Panc1 (cell line): ENCODE data around the gene SPHKAP. TPM values are rescaled to one million over a fixed set of nuclear protein-coding genes. Genes with fewer than 3 reads are reported as not detected.

Source experiments
- ATAC-seq: fragments of 200-7000 bp; cut with Tn5 transposase; 2 replicates; pipeline ENCODE4 v1.9.1; 2020; ENCODE audit warnings: mild to moderate bottlenecking, moderate library complexity
- BruUV-seq: library from RNA; stranded (reverse); fragments of 400-500 nt; replicated peaks from 2 replicates; lab custom pipeline; 2021; lab: Mats Ljungman, UMichigan
- CTCF ChIA-PET: fragments of 300-600 bp; sonication (Branson Sonifier 250); formaldehyde crosslinking; loops from one replicate; lab custom pipeline; 2022; ENCODE audit warnings: antibody characterized with exemption; lab: Charles Lee
- POLR2A ChIA-PET: fragments of 300-600 bp; sonication (Branson Sonifier 250); formaldehyde crosslinking; loops from one replicate; lab custom pipeline; 2022; ENCODE audit warnings: antibody characterized with exemption; lab: Charles Lee
- DNase-seq: peaks from one replicate; pipeline ENCODE4 v3.0.0-alpha.2; 2010; ENCODE audit warnings: low read depth, low spot score
- H3K27ac ChIP-seq: 2 replicates; pipeline ENCODE4 v1.5.1; 2011; ENCODE audit warnings: mild to moderate bottlenecking, low read length, inconsistent platforms
- H3K27me3 ChIP-seq: fragments of 200-500 bp; sonication (Bioruptor generic); 2 replicates; pipeline ENCODE4 v1.6.0; 2014; ENCODE audit warnings: low read length, inconsistent platforms; ENCODE audit not compliant: control insufficient read depth, insufficient read depth
- H3K36me3 ChIP-seq: fragments of 200-500 bp; sonication (Bioruptor generic); 2 replicates; pipeline ENCODE4 v1.5.1; 2014; ENCODE audit warnings: inconsistent platforms, mild to moderate bottlenecking, low read length, moderate library complexity; ENCODE audit not compliant: control insufficient read depth, insufficient read depth
- H3K4me1 ChIP-seq: 2 replicates; pipeline ENCODE4 v1.5.1; 2011; ENCODE audit warnings: inconsistent platforms, mild to moderate bottlenecking, low read length, moderate library complexity; ENCODE audit not compliant: control insufficient read depth, insufficient read depth
- H3K4me3 ChIP-seq, 2 experiments: 2 replicates each; pipeline ENCODE4 v1.5.1; 2011 to 2012; ENCODE audit warnings: low read depth in 2 of 2, low read length in 2 of 2, mild to moderate bottlenecking in 2 of 2, inconsistent platforms in 1 of 2, moderate library complexity in 1 of 2
- H3K9me3 ChIP-seq: fragments of 200-500 bp; sonication (Bioruptor generic); 2 replicates; pipeline ENCODE4 v1.5.1; 2014; ENCODE audit warnings: low read depth, mild to moderate bottlenecking, inconsistent platforms, low read length, moderate library complexity; ENCODE audit not compliant: control insufficient read depth, insufficient read depth
- POLR2AphosphoS5 ChIP-seq: IDR thresholded peaks from 2 replicates; pipeline ENCODE4 v1.6.1; 2012; ENCODE audit warnings: mild to moderate bottlenecking, low read depth, low read length, moderate library complexity
- SIN3A ChIP-seq: IDR thresholded peaks from 2 replicates; pipeline ENCODE4 v1.6.1; 2012; ENCODE audit warnings: low read depth, mild to moderate bottlenecking, low read length, moderate library complexity, borderline replicate concordance; ENCODE audit not compliant: insufficient read depth
- TCF7L2 ChIP-seq: IDR thresholded peaks from 2 replicates; pipeline ENCODE4 v1.6.1; 2011; ENCODE audit warnings: mild to moderate bottlenecking, low read depth, low read length, inconsistent platforms
- in situ Hi-C: cut with HindIII; loops from 2 replicates; pipeline ENCODE4 v1.10.0; 2016; ENCODE audit warnings: low sequenced_read_pairs, low pct_unique_long_range_greater_than_20kb
- intact Hi-C: fragments of 100-400 bp; cut with micrococcal nuclease; formaldehyde crosslinking; loops from one replicate; pipeline ENCODE4 v1.10.0; 2022; ENCODE audit not compliant: unreplicated experiment
- total RNA-seq: library from RNA; stranded (reverse); gene quantifications from one replicate; pipeline ENCODE4 v1.2.1, GENCODE V29; 2021; ENCODE audit not compliant: unreplicated experiment
- TF ChIP-seq, protein P1 (sequence below), 2 experiments: IDR thresholded peaks; 2 replicates each; pipeline ENCODE4 v1.6.1; 2011 to 2012; ENCODE audit warnings: low read depth in 2 of 2, control low read depth in 1 of 2, low read length in 1 of 2, mild to moderate bottlenecking in 1 of 2, moderate library complexity in 1 of 2; ENCODE audit not compliant: insufficient read depth in 1 of 2
- TF ChIP-seq, protein P2 (sequence below): fragments of 450-650 bp; IDR thresholded peaks from 2 replicates; pipeline ENCODE4 v1.5.1; 2017; ENCODE audit warnings: mild to moderate bottlenecking

SPHKAP gene
- total RNA-seq, 1 experiment from 2014 or later, result not detected

- Histone ChIP-seq H3K4me1 (no peaks in the 10 kb centered on the region), H3K4me3 (no peak overlapping the region), H3K27me3 (no peaks in the 10 kb centered on the region), H3K27ac (no peak overlapping the region), H3K9me3 (no peaks in the 10 kb centered on the region), H3K36me3 (no peaks in the 10 kb centered on the region)
- intact Hi-C loops, result no loop called here
- BruUV-seq, result no TSS peak
- CTCF ChIA-PET, result no interaction called here
- ATAC-seq, result no peak
- POLR2A ChIA-PET, result no interaction called here
- in situ Hi-C loops, result no loop called here
- DNase-seq, result no peak
- TF ChIP-seq TCF7L2 (no peak), POLR2AphosphoS5 (no peak), SIN3A (no peak)
- TF ChIP-seq, protein P1, sequence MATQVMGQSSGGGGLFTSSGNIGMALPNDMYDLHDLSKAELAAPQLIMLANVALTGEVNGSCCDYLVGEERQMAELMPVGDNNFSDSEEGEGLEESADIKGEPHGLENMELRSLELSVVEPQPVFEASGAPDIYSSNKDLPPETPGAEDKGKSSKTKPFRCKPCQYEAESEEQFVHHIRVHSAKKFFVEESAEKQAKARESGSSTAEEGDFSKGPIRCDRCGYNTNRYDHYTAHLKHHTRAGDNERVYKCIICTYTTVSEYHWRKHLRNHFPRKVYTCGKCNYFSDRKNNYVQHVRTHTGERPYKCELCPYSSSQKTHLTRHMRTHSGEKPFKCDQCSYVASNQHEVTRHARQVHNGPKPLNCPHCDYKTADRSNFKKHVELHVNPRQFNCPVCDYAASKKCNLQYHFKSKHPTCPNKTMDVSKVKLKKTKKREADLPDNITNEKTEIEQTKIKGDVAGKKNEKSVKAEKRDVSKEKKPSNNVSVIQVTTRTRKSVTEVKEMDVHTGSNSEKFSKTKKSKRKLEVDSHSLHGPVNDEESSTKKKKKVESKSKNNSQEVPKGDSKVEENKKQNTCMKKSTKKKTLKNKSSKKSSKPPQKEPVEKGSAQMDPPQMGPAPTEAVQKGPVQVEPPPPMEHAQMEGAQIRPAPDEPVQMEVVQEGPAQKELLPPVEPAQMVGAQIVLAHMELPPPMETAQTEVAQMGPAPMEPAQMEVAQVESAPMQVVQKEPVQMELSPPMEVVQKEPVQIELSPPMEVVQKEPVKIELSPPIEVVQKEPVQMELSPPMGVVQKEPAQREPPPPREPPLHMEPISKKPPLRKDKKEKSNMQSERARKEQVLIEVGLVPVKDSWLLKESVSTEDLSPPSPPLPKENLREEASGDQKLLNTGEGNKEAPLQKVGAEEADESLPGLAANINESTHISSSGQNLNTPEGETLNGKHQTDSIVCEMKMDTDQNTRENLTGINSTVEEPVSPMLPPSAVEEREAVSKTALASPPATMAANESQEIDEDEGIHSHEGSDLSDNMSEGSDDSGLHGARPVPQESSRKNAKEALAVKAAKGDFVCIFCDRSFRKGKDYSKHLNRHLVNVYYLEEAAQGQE (IDR thresholded peaks at IDR 0.05; ENCODE audit: insufficient read depth in 1 of 2, low read depth in 2 of 2, low read length in 1 of 2), result no peak
- TF ChIP-seq, protein P2, sequence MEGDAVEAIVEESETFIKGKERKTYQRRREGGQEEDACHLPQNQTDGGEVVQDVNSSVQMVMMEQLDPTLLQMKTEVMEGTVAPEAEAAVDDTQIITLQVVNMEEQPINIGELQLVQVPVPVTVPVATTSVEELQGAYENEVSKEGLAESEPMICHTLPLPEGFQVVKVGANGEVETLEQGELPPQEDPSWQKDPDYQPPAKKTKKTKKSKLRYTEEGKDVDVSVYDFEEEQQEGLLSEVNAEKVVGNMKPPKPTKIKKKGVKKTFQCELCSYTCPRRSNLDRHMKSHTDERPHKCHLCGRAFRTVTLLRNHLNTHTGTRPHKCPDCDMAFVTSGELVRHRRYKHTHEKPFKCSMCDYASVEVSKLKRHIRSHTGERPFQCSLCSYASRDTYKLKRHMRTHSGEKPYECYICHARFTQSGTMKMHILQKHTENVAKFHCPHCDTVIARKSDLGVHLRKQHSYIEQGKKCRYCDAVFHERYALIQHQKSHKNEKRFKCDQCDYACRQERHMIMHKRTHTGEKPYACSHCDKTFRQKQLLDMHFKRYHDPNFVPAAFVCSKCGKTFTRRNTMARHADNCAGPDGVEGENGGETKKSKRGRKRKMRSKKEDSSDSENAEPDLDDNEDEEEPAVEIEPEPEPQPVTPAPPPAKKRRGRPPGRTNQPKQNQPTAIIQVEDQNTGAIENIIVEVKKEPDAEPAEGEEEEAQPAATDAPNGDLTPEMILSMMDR, result no peak
Measured at GRCh38 chr2:228107846-228108245, 73.6 kb downstream of the SPHKAP start.

DNA sequence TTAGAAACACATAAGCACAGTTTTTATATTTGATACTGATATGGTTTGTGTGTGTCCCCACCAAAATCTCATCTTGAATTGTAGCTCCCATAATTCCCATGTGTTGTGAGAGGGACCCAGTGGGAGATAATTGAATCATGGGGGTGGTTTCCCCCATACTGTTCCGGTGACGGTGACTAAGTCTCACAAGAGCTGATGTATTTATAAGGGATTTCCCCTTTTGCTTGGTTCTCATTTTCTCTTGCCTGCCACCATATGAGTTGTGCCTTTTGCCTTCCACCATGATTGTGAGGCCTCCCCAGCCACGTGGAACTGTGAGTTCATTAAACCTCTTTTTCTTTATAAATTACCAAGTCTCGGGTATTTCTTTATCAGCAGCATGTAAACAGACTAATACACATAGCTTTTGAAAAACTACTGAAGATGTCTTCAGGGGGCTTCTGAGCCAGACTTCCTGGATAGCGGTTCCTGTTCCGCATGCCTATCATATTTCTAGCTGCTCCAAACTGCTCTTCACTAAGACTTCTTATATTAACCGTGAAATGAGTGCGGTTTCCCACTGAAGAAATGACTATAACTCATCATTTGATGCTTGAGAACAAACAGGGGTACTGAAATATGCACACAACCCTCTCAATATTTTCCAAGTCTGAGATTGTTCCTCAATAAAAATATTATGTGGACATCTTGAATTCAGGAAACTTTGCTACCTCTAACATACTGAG, 75.8 kb downstream of the SPHKAP start:
- Histone ChIP-seq H3K9me3 (no peaks in the 10 kb centered on the region), H3K4me1 (no peaks in the 10 kb centered on the region), H3K27me3 (no peaks in the 10 kb centered on the region), H3K4me3 (no peak overlapping the region), H3K36me3 (no peaks in the 10 kb centered on the region), H3K27ac (no peak overlapping the region)
- ChIA-PET CTCF (no interaction called here), POLR2A (no interaction called here)
- intact Hi-C loops, result no loop called here
- no peak for ATAC-seq
- no TSS peak for BruUV-seq
- TF ChIP-seq POLR2AphosphoS5 (no peak), SIN3A (no peak), TCF7L2 (no peak)
- TF ChIP-seq, protein P2, result no peak
- TF ChIP-seq, protein P1 (IDR thresholded peaks at IDR 0.05; ENCODE audit: insufficient read depth in 1 of 2, low read depth in 2 of 2, low read length in 1 of 2), result no peak
- no peak for DNase-seq
- in situ Hi-C loops, result no loop called here
